ENCODE data around the gene TM9SF3. TPM values are rescaled to one million over a fixed set of nuclear protein-coding genes. Genes with fewer than 3 reads are reported as not detected.

TM9SF3 gene
- polyA plus RNA-seq, 1 donor from 2014 or later = 31.7 TPM

Other genes with a start within 250 kb of the TM9SF3 start
- not detected for gene OPALIN, start 228.0 kb downstream of the TM9SF3 start, polyA plus RNA-seq
- gene TLL2, start 73.1 kb downstream of the TM9SF3 start, polyA plus RNA-seq = 0.41 TPM
- 174 TPM for gene PIK3AP1, start 133.5 kb upstream of the TM9SF3 start, polyA plus RNA-seq
- gene LCOR, start 245.3 kb upstream of the TM9SF3 start, polyA plus RNA-seq = 19.8 TPM

Data from IgD-negative memory B cell (primary cell).